DOHH2 (cell line): Measurements from ENCODE around the gene MAPK7.

Source experiments
- H3F3A ChIP-seq: fragments of 200-600 bp; sonication (generic), shearing (Covaris generic); 2 replicates; pipeline ENCODE4 v1.6.0; 2016; ENCODE audit warnings: antibody characterized with exemption, mild to moderate bottlenecking; ENCODE audit not compliant: control insufficient read depth, insufficient read depth
- H3K27ac ChIP-seq: fragments of 200-600 bp; sonication (generic); 2 replicates; pipeline ENCODE4 v1.5.1; 2014; ENCODE audit warnings: low read depth, mild to moderate bottlenecking, low read length, moderate library complexity
- H3K27me3 ChIP-seq: fragments of 200-600 bp; sonication (generic); 2 replicates; pipeline ENCODE4 v1.6.1; 2014; ENCODE audit warnings: mild to moderate bottlenecking, low read length, mixed read lengths; ENCODE audit not compliant: control insufficient read depth
- H3K36me3 ChIP-seq: fragments of 200-600 bp; sonication (generic); 2 replicates; pipeline ENCODE4 v1.6.1; 2014; ENCODE audit warnings: mild to moderate bottlenecking, low read length, moderate library complexity, mixed read lengths; ENCODE audit not compliant: control insufficient read depth
- H3K4me1 ChIP-seq: fragments of 200-600 bp; sonication (generic); 2 replicates; pipeline ENCODE4 v1.6.1; 2014; ENCODE audit warnings: mild to moderate bottlenecking, low read length, mixed read lengths; ENCODE audit not compliant: control insufficient read depth
- H3K4me2 ChIP-seq: fragments of 200-600 bp; sonication (generic); 2 replicates; pipeline ENCODE4 v1.6.0; 2014; ENCODE audit warnings: mild to moderate bottlenecking, low read length, moderate library complexity
- H3K4me3 ChIP-seq: fragments of 200-600 bp; sonication (generic); 2 replicates; pipeline ENCODE4 v1.5.1; 2014; ENCODE audit warnings: mild to moderate bottlenecking, low read length, mixed read lengths
- H3K79me2 ChIP-seq: fragments of 200-600 bp; sonication (generic); 2 replicates; pipeline ENCODE4 v1.6.1; 2014; ENCODE audit warnings: mild to moderate bottlenecking, low read length, mixed read lengths; ENCODE audit not compliant: control insufficient read depth
- H3K9me2 ChIP-seq: fragments of 200-600 bp; sonication (generic); replicated peaks from 2 replicates; pipeline ENCODE4 v1.6.1; 2014; ENCODE audit warnings: mild to moderate bottlenecking, low read length, mixed read lengths; ENCODE audit not compliant: control insufficient read depth
- H3K9me3 ChIP-seq: fragments of 200-600 bp; sonication (generic); 2 replicates; pipeline ENCODE4 v1.6.1; 2014; ENCODE audit warnings: antibody characterized with exemption, low read length, mixed read lengths; ENCODE audit not compliant: control insufficient read depth, insufficient read depth
- H4K20me1 ChIP-seq: fragments of 200-600 bp; sonication (generic); 2 replicates; pipeline ENCODE4 v1.6.0; 2014; ENCODE audit warnings: low read depth, mild to moderate bottlenecking, antibody characterized with exemption, low read length, moderate library complexity; ENCODE audit not compliant: control insufficient read depth, insufficient read depth
- CTCF ChIP-seq: fragments of 200-600 bp; sonication (generic); IDR thresholded peaks from one replicate; pipeline ENCODE4 v1.5.1; 2014; ENCODE audit warnings: antibody characterized with exemption, mild to moderate bottlenecking, low read depth, low read length; ENCODE audit not compliant: poor library complexity, severe bottlenecking
- EZH2phosphoT487 ChIP-seq: fragments of 200-600 bp; sonication (generic); IDR thresholded peaks from 2 replicates; pipeline ENCODE4 v1.6.1; 2017; ENCODE audit warnings: borderline replicate concordance, mild to moderate bottlenecking, antibody characterized with exemption, low read length, moderate library complexity, mixed read lengths

Gene MAPK7

GRCh38 chr17:19381361-19381740 is 3.1 kb downstream of the MAPK7 start:
- peaks cover 9% of the 10 kb centered on the region for H3K4me1 ChIP-seq
- H4K20me1 ChIP-seq, result no peaks in the 10 kb centered on the region
- H3K27ac ChIP-seq, result no peak overlapping the region
- peaks cover 6% of the 10 kb centered on the region for H3F3A ChIP-seq
- H3K27me3 ChIP-seq, result no peaks in the 10 kb centered on the region
- H3K79me2 ChIP-seq, result peaks cover 10% of the 10 kb centered on the region
- H3K36me3 ChIP-seq, result peaks cover 30% of the 10 kb centered on the region
- no peaks in the 10 kb centered on the region for H3K9me2 ChIP-seq
- no peak overlapping the region for H3K4me2 ChIP-seq
- H3K4me3 ChIP-seq, result no peak overlapping the region
- no peak for TF ChIP-seq CTCF
- no peak for TF ChIP-seq EZH2phosphoT487
- no peaks in the 10 kb centered on the region for H3K9me3 ChIP-seq

GRCh38 chr17:19381741-19382444 is 3.6 kb downstream of the MAPK7 start:
- peaks cover 9% of the 10 kb centered on the region for H3K79me2 ChIP-seq
- H3K36me3 ChIP-seq, result peaks cover 30% of the 10 kb centered on the region

GRCh38 chr17:19382531-19383444 is 4.5 kb downstream of the MAPK7 start:
- Histone ChIP-seq H3K4me1 (peaks cover 8% of the 10 kb centered on the region; the same call in 1 of the 2 replicates), H3K9me3 (no peaks in the 10 kb centered on the region), H4K20me1 (no peaks in the 10 kb centered on the region), H3K9me2 (no peaks in the 10 kb centered on the region), H3K4me3 (no peak overlapping the region), H3K4me2 (no peak overlapping the region), H3K27me3 (no peaks in the 10 kb centered on the region), H3K36me3 (peaks cover 30% of the 10 kb centered on the region), H3K79me2 (peaks cover 7% of the 10 kb centered on the region), H3K27ac (no peak overlapping the region), H3F3A (no peaks in the 10 kb centered on the region)
- TF ChIP-seq EZH2phosphoT487 (no peak), CTCF (no peak)

More at GRCh38 chr17:19381741-19382444, 3.6 kb downstream of the MAPK7 start:
- Histone ChIP-seq H3F3A (peaks cover 6% of the 10 kb centered on the region), H3K27ac (no peak overlapping the region), H3K9me3 (no peaks in the 10 kb centered on the region), H3K4me3 (no peak overlapping the region), H3K4me1 (peaks cover 8% of the 10 kb centered on the region), H3K4me2 (no peak overlapping the region), H4K20me1 (no peaks in the 10 kb centered on the region), H3K27me3 (no peaks in the 10 kb centered on the region), H3K9me2 (no peaks in the 10 kb centered on the region)
- TF ChIP-seq CTCF (no peak), EZH2phosphoT487 (no peak)
